H9 (cell line): ENCODE measurements around the gene SLC4A2. TPM values are rescaled to one million over a fixed set of nuclear protein-coding genes. Genes with fewer than 3 reads are reported as not detected.

ENCODE experiments used
- DNase-seq: peaks from one replicate; pipeline ENCODE4 v3.0.0-alpha.2; 2017
- H2AFZ ChIP-seq: one replicate; pipeline ENCODE4 v1.6.1; 2013; ENCODE audit warnings: mild to moderate bottlenecking, low read length, control low read depth, moderate library complexity
- H2AK5ac ChIP-seq: 2 replicates; pipeline ENCODE4 v1.6.1; 2013; ENCODE audit warnings: low read length, control low read depth, mixed read lengths; ENCODE audit not compliant: insufficient read length
- H2BK120ac ChIP-seq: one replicate; pipeline ENCODE4 v1.6.1; 2013; ENCODE audit warnings: low read depth, mild to moderate bottlenecking, low read length, control low read depth, inconsistent platforms; ENCODE audit not compliant: poor library complexity, severe bottlenecking
- H2BK12ac ChIP-seq: 2 replicates; pipeline ENCODE4 v1.6.1; 2013; ENCODE audit warnings: low read length, control low read depth, mixed read lengths, low read depth; ENCODE audit not compliant: insufficient read length
- H2BK15ac ChIP-seq: 2 replicates; pipeline ENCODE4 v1.6.1; 2013; ENCODE audit warnings: low read depth, low read length, control low read depth
- H2BK20ac ChIP-seq: one replicate; pipeline ENCODE4 v1.6.1; 2013; ENCODE audit warnings: low read depth, mild to moderate bottlenecking, low read length, control low read depth, inconsistent platforms; ENCODE audit not compliant: poor library complexity, severe bottlenecking
- H2BK5ac ChIP-seq: 2 replicates; pipeline ENCODE4 v1.6.1; 2013; ENCODE audit warnings: low read length, control low read depth, mixed read lengths; ENCODE audit not compliant: insufficient read length
- H3K14ac ChIP-seq: 2 replicates; pipeline ENCODE4 v1.6.1; 2013; ENCODE audit warnings: low read length, control low read depth; ENCODE audit not compliant: insufficient read depth
- H3K18ac ChIP-seq: 2 replicates; pipeline ENCODE4 v1.6.1; 2013; ENCODE audit warnings: low read depth, mild to moderate bottlenecking, mixed read lengths, low read length, control low read depth; ENCODE audit not compliant: insufficient read length
- H3K23ac ChIP-seq: 2 replicates; pipeline ENCODE4 v1.6.1; 2013; ENCODE audit warnings: low read length, control low read depth, mixed read lengths, low read depth; ENCODE audit not compliant: insufficient read length
- H3K23me2 ChIP-seq: 2 replicates; pipeline ENCODE4 v1.6.1; 2013; ENCODE audit warnings: low read depth, mild to moderate bottlenecking, mixed read lengths, low read length, control low read depth; ENCODE audit not compliant: insufficient read length, poor library complexity, severe bottlenecking
- H3K27ac ChIP-seq: 2 replicates; pipeline ENCODE4 v1.5.1; 2013; ENCODE audit warnings: low read length, control low read depth, mixed read lengths, low read depth; ENCODE audit not compliant: insufficient read length
- H3K27me3 ChIP-seq: 2 replicates; pipeline ENCODE4 v1.6.1; 2013; ENCODE audit warnings: low read length, control low read depth, inconsistent platforms; ENCODE audit not compliant: insufficient read depth
- H3K4ac ChIP-seq: 2 replicates; pipeline ENCODE4 v1.6.1; 2013; ENCODE audit warnings: low read depth, mild to moderate bottlenecking, control low read depth, inconsistent platforms, low read length, moderate library complexity
- H3K4me1 ChIP-seq: 2 replicates; pipeline ENCODE4 v1.6.1; 2013; ENCODE audit warnings: low read length, control low read depth, inconsistent platforms; ENCODE audit not compliant: insufficient read depth
- H3K4me2 ChIP-seq: 2 replicates; pipeline ENCODE4 v1.6.1; 2013; ENCODE audit warnings: low read length, control low read depth, mixed read lengths; ENCODE audit not compliant: insufficient read length, insufficient read depth
- H3K56ac ChIP-seq: 2 replicates; pipeline ENCODE4 v1.6.1; 2013; ENCODE audit warnings: low read depth, mild to moderate bottlenecking, mixed read lengths, low read length, control low read depth; ENCODE audit not compliant: insufficient read length
- H3K79me1 ChIP-seq: 2 replicates; pipeline ENCODE4 v1.6.1; 2013; ENCODE audit warnings: low read depth, mild to moderate bottlenecking, moderate library complexity, low read length, control low read depth, inconsistent platforms; ENCODE audit not compliant: insufficient read depth, poor library complexity, severe bottlenecking
- H3K79me2 ChIP-seq: 2 replicates; pipeline ENCODE4 v1.6.1; 2013; ENCODE audit warnings: low read length, control low read depth, inconsistent platforms; ENCODE audit not compliant: insufficient read depth
- H3K9ac ChIP-seq: 2 replicates; pipeline ENCODE4 v1.6.1; 2013; ENCODE audit warnings: low read length, control low read depth, mixed read lengths; ENCODE audit not compliant: insufficient read length; ENCODE audit errors: extremely low read depth
- H3K9me3 ChIP-seq: one replicate; pipeline ENCODE4 v1.6.1; 2013; ENCODE audit warnings: low read depth, low read length, inconsistent platforms; ENCODE audit not compliant: control insufficient read depth
- H3T11ph ChIP-seq: one replicate; pipeline ENCODE4 v1.6.1; 2013; ENCODE audit warnings: mild to moderate bottlenecking, low read length, control low read depth, inconsistent platforms
- H4K20me1 ChIP-seq: one replicate; pipeline ENCODE4 v1.6.1; 2013; ENCODE audit not compliant: control insufficient read depth, insufficient read length, insufficient read depth
- H4K5ac ChIP-seq: 2 replicates; pipeline ENCODE4 v1.6.1; 2013; ENCODE audit warnings: low read depth, mild to moderate bottlenecking, mixed read lengths, low read length, control low read depth; ENCODE audit not compliant: insufficient read length
- H4K8ac ChIP-seq: replicated peaks from 2 replicates; pipeline ENCODE4 v1.6.1; 2013; ENCODE audit warnings: low read length, control low read depth, mixed read lengths, low read depth; ENCODE audit not compliant: insufficient read length
- H4K91ac ChIP-seq: 2 replicates; pipeline ENCODE4 v1.6.1; 2013; ENCODE audit warnings: low read depth, mild to moderate bottlenecking, moderate library complexity, mixed read lengths, low read length, control low read depth; ENCODE audit not compliant: insufficient read length
- H3K27ac Mint-ChIP-seq, 3 experiments: 2 replicates in 2 of 3; 3 replicates in 1 of 3; pipeline ENCODE4 v1.8.0; 2020 to 2021; ENCODE audit warnings: mixed read lengths in 3 of 3, mild to moderate bottlenecking in 1 of 3, moderate library complexity in 1 of 3
- H3K27me3 Mint-ChIP-seq: 2 replicates; pipeline ENCODE4 v1.8.0; 2021; ENCODE audit warnings: low read depth, mild to moderate bottlenecking, moderate library complexity, mixed read lengths
- H3K36me3 Mint-ChIP-seq, 3 experiments: 2 replicates in 2 of 3; 3 replicates in 1 of 3; pipeline ENCODE4 v1.8.0; 2020 to 2021; ENCODE audit warnings: low read depth in 3 of 3, mixed read lengths in 3 of 3; ENCODE audit not compliant: insufficient read depth in 1 of 3
- H3K4me1 Mint-ChIP-seq, 2 experiments: 2 replicates each; pipeline ENCODE4 v1.8.0; 2020; ENCODE audit warnings: mixed read lengths in 2 of 2
- H3K4me3 Mint-ChIP-seq, 2 experiments: 2 replicates in 1 of 2; 3 replicates in 1 of 2; pipeline ENCODE4 v1.8.0; 2020 to 2021; ENCODE audit warnings: mild to moderate bottlenecking in 2 of 2, mixed read lengths in 2 of 2, moderate library complexity in 1 of 2
- H3K9me3 Mint-ChIP-seq, 2 experiments: 2 replicates in 1 of 2; 3 replicates in 1 of 2; pipeline ENCODE4 v1.8.0; 2020; ENCODE audit warnings: mild to moderate bottlenecking in 2 of 2, mixed read lengths in 2 of 2, moderate library complexity in 1 of 2
- WGBS: extraction: QIAGEN DNeasy Blood & Tissue Kit; methylation state at CpG from one replicate; pipeline ENCODE4 v1.1.7; 2013; ENCODE audit warnings: missing lambda C conversion rate, low lambda C conversion rate, mixed read lengths; ENCODE audit not compliant: insufficient read length; ENCODE audit errors: extremely low coverage; 5-methylcytosine and 5-hydroxymethylcytosine counted together
- total RNA-seq: library from RNA; stranded (reverse); gene quantifications from 2 replicates; pipeline ENCODE4 v1.2.1, GENCODE V29; 2021
- TF ChIP-seq, protein P1 (sequence below): fragments of 200-600 bp; sonication (generic); conservative IDR thresholded peaks from 3 replicates; pipeline ENCODE4 v1.8.0; 2021; ENCODE audit warnings: antibody characterized with exemption, mild to moderate bottlenecking

The SLC4A2 gene
- total RNA-seq, 1 experiment from 2014 or later, result 136 TPM

DNA sequence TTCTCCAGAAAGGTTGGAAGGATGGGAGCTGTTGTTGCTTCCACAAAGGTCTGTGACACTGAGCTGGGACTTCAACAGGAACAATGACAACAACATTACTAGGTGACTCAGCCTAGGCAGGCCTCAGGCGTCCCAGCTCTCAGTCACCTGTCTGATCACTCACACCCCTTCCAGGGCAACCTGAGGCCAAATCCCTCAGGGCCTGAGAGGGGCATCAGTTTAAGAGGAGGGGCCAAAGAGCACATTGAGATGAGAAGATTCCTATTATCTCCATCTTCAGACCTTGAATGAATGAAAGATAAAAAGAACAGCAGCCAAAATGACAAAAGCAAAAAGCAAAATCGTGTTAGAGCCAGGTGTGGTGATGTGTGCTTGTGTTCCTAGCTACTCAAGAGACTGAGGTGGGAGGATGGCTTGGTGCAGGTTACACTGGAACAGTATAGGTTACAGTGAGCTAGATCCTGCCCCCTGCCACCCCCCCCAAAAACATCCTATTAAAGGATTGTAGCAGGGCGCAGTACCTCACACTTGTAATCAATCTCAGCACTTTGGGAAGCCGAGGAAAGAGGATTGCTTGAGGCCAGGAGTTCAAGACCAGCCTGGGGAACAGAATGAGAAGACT, 34.8 kb upstream of the SLC4A2 start, which contains the start of gene ATG9B:
ATG9B (minus strand) TSS at position 60 of the 622 bp plus-strand sequence. CDS start 71 bp downstream, outside the sequence.
- no peaks in the 10 kb centered on the region; the same call in 1 of the 2 replicates for H3K27me3 ChIP-seq
- H4K91ac ChIP-seq, result no peak within 1 kb of the TSS
- H3K9me3 Mint-ChIP-seq, result peaks cover 0 to 2% of the 10 kb centered on the region in 2 experiments; a peak in 2 of 5 replicates
- no peak within 1 kb of the TSS for H3K4me2 ChIP-seq
- H4K8ac ChIP-seq, result no peak within 1 kb of the TSS
- H3K23me2 ChIP-seq, result peaks cover 6% of the 10 kb centered on the region
- H3K4me1 ChIP-seq, result peaks cover 8% of the 10 kb centered on the region
- no peak within 1 kb of the TSS for H3K27ac ChIP-seq
- no peaks in the 10 kb centered on the region for H4K20me1 ChIP-seq
- no peak within 1 kb of the TSS for H2BK15ac ChIP-seq
- no peak within 1 kb of the TSS for H3T11ph ChIP-seq
- H2BK120ac ChIP-seq, result no peak within 1 kb of the TSS
- no peak within 1 kb of the TSS for H3K23ac ChIP-seq
- no peak within 1 kb of the TSS for H4K5ac ChIP-seq
- no peaks in the 10 kb centered on the region; a peak in 2 of 7 replicates for H3K36me3 Mint-ChIP-seq
- H3K4ac ChIP-seq, result no peak within 1 kb of the TSS
- H3K9me3 ChIP-seq, result no peaks in the 10 kb centered on the region
- H3K56ac ChIP-seq, result no peak within 1 kb of the TSS
- no peak within 1 kb of the TSS for H3K4me3 Mint-ChIP-seq
- no peaks in the 10 kb centered on the region for H3K79me1 ChIP-seq
- no peak within 1 kb of the TSS for H3K9ac ChIP-seq
- H3K4me1 Mint-ChIP-seq, result peaks cover 35 to 54% of the 10 kb centered on the region in 2 experiments
- TF ChIP-seq, protein P1, sequence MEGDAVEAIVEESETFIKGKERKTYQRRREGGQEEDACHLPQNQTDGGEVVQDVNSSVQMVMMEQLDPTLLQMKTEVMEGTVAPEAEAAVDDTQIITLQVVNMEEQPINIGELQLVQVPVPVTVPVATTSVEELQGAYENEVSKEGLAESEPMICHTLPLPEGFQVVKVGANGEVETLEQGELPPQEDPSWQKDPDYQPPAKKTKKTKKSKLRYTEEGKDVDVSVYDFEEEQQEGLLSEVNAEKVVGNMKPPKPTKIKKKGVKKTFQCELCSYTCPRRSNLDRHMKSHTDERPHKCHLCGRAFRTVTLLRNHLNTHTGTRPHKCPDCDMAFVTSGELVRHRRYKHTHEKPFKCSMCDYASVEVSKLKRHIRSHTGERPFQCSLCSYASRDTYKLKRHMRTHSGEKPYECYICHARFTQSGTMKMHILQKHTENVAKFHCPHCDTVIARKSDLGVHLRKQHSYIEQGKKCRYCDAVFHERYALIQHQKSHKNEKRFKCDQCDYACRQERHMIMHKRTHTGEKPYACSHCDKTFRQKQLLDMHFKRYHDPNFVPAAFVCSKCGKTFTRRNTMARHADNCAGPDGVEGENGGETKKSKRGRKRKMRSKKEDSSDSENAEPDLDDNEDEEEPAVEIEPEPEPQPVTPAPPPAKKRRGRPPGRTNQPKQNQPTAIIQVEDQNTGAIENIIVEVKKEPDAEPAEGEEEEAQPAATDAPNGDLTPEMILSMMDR, result no peak
- no peak within 1 kb of the TSS for H2BK5ac ChIP-seq
- H3K18ac ChIP-seq, result no peak within 1 kb of the TSS
- H3K79me2 ChIP-seq, result no peaks in the 10 kb centered on the region
- no peak within 1 kb of the TSS for H3K27ac Mint-ChIP-seq
- no CpG with 5 or more reads among the region's 4 CpGs for WGBS
- DNase-seq, result no peak
- no peak within 1 kb of the TSS for H2AFZ ChIP-seq
- H3K14ac ChIP-seq, result no peak within 1 kb of the TSS; the same call in 1 of the 2 replicates
- H3K27me3 Mint-ChIP-seq, result peaks cover 55% of the 10 kb centered on the region
- no peak within 1 kb of the TSS for H2AK5ac ChIP-seq
- H2BK12ac ChIP-seq, result no peak within 1 kb of the TSS
- no peak within 1 kb of the TSS for H2BK20ac ChIP-seq
